Measurements from ENCODE around the gene KDM2B. TPM values are rescaled to one million over a fixed set of nuclear protein-coding genes. Genes with fewer than 3 reads are reported as not detected.

KDM2B gene
- total RNA-seq, 1 donor from 2014 or later, result 15.8 TPM

DNA sequence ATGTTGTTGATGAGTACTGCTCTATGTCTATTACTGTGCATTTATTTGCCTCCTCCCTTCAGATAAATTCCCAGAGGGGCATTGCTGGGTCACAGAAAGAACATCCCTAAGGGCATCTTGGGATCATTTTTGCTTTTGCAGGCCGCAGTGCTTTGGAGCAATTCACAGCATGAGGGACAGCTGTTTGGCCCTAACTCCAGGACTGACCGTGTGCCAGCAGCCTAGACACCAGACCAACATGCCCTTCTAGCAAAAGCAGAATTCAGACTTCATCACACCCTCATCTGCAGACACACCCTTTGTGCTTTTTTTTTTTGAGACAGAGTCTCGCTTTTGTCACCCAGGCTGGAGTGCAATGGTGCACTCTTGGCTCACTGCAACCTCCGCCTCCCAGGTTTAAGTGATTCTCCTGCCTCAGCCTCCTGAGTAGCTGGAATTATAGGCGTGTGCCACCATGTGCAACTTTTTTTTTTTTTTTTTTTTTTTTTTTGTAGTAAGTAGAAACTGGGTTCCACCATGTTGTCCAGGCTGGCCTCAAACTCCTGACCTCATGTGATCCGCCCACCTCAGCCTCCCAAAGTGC, 149.9 kb downstream of the KDM2B start:
- no peak for DNase-seq (ENCODE audit: low read depth)

GRCh38 chr12:121428883-121429282, 151.9 kb downstream of the KDM2B start:
- DNase-seq (ENCODE audit: low read depth), result no peak

DNA sequence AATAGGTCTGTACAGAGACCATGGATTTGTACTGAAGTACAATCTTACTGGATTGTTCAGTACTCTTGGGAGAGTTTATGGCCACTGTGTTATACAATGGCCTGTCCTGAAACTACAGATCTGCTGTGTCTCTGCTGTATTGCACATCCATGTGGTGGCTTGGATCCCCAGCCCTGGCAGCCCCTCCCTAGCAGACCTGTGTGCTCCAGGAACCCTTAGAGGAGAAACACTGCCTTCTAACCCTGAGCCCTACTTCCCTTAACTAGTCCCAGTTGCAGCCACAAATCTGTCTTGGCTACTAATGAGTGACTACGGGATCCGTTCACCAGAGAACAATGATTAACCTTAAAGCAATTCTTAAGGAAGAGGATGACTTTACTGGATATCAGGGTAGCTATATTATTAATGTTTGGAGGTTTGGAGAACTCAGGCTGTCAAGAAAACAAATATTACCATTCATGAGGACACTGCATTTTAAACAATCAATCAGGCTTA, 153.2 kb downstream of the KDM2B start:
- DNase-seq (ENCODE audit: low read depth), result peak; percentile 70

- DNase-seq (ENCODE audit: low read depth), result no peak
These were observed 156.2 kb downstream of the KDM2B start for GRCh38 chr12:121424624-121424975.

- no peak for DNase-seq (ENCODE audit: low read depth)
These were observed 156.9 kb downstream of the KDM2B start for GRCh38 chr12:121423682-121424623.

DNA sequence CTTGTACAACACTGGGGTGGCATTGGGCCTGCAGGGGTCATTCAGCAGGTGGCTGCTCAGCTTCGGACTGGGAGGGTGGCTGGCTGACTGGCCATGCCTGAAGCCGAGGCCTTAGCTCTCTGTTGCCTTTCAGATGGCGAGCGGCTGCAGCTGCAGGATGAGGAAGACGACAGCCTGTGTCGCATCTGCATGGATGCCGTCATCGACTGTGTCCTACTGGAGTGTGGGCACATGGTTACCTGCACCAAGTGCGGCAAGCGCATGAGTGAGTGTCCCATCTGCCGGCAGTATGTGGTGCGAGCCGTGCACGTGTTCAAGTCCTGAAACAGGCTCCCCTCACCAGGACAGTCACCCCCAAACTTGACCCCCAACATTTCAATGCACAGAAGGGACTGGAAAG, 157.6 kb downstream of the KDM2B start:
- DNase-seq (ENCODE audit: low read depth), result no peak

DNA sequence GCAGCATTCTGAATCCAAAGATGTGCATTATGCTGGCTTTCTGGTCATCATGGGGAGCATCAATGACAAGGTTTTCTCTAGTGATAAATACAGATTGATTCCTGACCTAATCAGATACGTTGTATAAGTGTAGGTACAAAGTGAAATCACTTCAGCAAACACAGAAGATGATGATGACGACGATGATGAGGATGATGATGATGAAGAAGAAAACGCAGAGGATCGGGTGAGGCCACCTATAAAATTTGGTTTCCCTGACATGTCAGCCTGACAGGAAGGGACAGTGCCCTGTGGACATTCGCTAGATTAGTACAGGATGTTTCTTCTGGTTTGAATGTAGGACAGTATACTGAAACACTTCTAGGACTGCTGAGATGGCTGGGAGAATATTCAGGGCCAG, 160.7 kb downstream of the KDM2B start:
- no peak for DNase-seq (ENCODE audit: low read depth)

DNA sequence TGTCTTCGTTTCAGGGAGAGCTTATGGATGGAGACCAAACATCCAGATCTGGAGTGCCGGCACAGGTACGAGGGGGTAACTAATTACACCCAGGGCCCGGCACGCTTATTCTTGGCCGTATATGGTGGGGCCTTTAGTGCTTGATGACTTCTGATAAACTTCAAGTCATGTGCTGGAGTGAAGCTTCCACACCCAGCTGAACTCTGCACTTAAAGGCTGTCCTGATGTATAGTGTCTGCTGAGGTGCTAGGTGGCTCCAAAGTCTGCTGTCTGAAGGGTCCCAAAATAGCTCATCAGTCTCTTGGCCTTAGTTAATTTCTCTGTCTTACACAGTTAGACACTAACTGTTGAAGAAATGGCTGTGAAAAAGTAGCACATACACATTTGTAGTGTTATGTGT, 163.0 kb downstream of the KDM2B start:
- DNase-seq (ENCODE audit: low read depth), result no peak

- no peak for DNase-seq (ENCODE audit: low read depth)
These were observed 166.9 kb downstream of the KDM2B start for GRCh38 chr12:121413917-121414316.

- no peak for DNase-seq (ENCODE audit: low read depth)
These were observed 175.6 kb downstream of the KDM2B start for GRCh38 chr12:121405211-121405610.

- DNase-seq (ENCODE audit: low read depth), result peak; percentile 17
These were observed 176.1 kb downstream of the KDM2B start for GRCh38 chr12:121404734-121405133.

DNA sequence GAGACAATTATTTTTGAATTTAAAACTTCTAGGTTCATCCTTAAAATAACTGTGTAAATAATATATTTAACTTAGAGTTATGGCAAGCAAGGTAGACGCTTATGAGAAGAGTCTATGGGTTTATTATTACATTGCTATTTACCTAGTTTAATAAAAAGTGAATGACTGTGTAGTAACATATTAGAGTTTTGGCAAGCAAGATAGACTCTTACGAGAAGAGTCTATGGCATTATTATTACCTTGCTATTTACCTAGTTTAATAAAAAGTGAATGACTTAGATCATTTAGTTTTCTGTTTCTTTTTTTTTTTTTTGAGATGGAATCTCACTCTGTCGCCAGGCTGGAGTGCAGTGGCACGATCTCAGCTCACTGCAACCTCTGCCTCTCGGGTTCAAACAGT, 177.1 kb downstream of the KDM2B start:
- DNase-seq (ENCODE audit: low read depth), result no peak

DNA sequence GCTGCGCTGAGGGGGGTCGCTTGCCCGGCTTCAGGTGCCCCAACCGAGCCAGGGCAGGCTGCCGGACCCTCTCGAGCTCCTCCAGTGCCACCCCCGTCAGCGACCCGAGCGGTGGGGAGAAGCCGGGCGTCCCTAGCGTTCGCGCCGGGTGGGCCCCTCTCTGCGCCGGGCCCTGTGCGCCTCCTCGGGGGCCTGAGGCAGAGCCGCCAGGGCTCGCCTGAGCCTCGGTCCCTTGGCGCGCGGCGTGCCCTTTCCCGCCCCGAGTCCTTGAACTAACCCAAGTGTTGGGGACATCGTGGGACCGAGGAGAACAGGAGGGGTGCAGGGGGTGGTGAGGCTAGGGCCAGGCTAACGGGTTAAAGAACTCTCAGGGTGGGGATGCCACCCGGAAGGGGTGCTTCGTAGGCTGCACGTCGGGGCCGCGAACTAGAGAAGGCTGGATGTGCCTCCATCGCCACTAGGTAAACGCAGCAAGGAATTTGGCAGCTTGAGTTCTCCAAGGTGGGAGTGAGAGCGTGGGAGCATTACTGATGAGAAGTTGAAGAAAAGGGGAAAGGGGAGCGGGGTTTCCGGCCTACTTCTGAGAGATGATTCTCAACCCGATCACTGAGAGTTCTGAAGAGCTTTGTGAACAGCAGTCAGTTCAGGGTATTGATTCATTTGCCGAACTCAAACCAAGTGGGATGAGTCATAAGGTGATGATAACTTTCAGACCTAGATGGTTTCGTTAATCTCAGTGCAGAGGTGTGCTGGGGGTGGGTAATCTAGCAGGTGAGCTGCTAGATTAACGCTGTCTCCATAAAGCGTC, 180.3 kb downstream of the KDM2B start:
- peak; percentile 65 for DNase-seq (ENCODE audit: low read depth)

GRCh38 chr12:121399391-121400331, 181.2 kb downstream of the KDM2B start, which contains the start of gene RNF34:
RNF34 (plus strand) TSS chr12:121400118; CDS start chr12:121400213, 95 bp downstream.
- DNase-seq (ENCODE audit: low read depth), result peak; percentile 92

GRCh38 chr12:121398355-121398754, 182.5 kb downstream of the KDM2B start:
- no peak for DNase-seq (ENCODE audit: low read depth)

GRCh38 chr12:121397521-121397920, 183.3 kb downstream of the KDM2B start:
- no peak for DNase-seq (ENCODE audit: low read depth)

GRCh38 chr12:121392325-121392716, 188.5 kb downstream of the KDM2B start:
- no peak for DNase-seq (ENCODE audit: low read depth)

GRCh38 chr12:121391619-121392324, 189.1 kb downstream of the KDM2B start:
- DNase-seq (ENCODE audit: low read depth), result no peak

- DNase-seq (ENCODE audit: low read depth), result no peak
These were observed 190.0 kb downstream of the KDM2B start for GRCh38 chr12:121390856-121391255.

- peak; percentile 61 for DNase-seq (ENCODE audit: low read depth)
These were observed 192.3 kb downstream of the KDM2B start for GRCh38 chr12:121388421-121388981.
